Caco-2 (cell line): ENCODE data around the gene ZDHHC7. TPM values are rescaled to one million over a fixed set of nuclear protein-coding genes. Genes with fewer than 3 reads are reported as not detected.

Experiments
- BruUV-seq: library from RNA; stranded (reverse); fragments of 400-500 nt; replicated peaks from 2 replicates; lab custom pipeline; 2021; lab: Mats Ljungman, UMichigan
- CTCF ChIA-PET: fragments of 300-600 bp; sonication (Branson Sonifier 250); formaldehyde crosslinking; loops from one replicate; lab custom pipeline; 2022; ENCODE audit warnings: antibody characterized with exemption; lab: Charles Lee
- POLR2A ChIA-PET: fragments of 300-600 bp; sonication (Branson Sonifier 250); formaldehyde crosslinking; loops from one replicate; lab custom pipeline; 2022; ENCODE audit warnings: antibody characterized with exemption; lab: Charles Lee
- DNase-seq, 2 experiments: peaks; one replicate each; pipeline versions ENCODE4 v3.0.0 to v3.0.0-alpha.2; 2020 to 2022
- H3K27me3 ChIP-seq: replicated peaks from 2 replicates; pipeline ENCODE4 v1.6.0; 2011; ENCODE audit warnings: low read length; ENCODE audit not compliant: control insufficient read depth, insufficient read depth
- H3K36me3 ChIP-seq: 2 replicates; pipeline ENCODE4 v1.5.1; 2011; ENCODE audit warnings: low read length; ENCODE audit not compliant: control insufficient read depth, insufficient read depth
- H3K4me1 ChIP-seq: fragments of 250-450 bp; sonication (Bioruptor Pico); 2 replicates; pipeline ENCODE4 v1.5.1; 2020; ENCODE audit warnings: mild to moderate bottlenecking
- H3K4me3 ChIP-seq: 2 replicates; pipeline ENCODE4 v1.5.1; 2011; ENCODE audit warnings: low read depth, mild to moderate bottlenecking, control low read depth, low read length
- H3K9me3 ChIP-seq: fragments of 250-450 bp; sonication (Bioruptor Pico); 2 replicates; pipeline ENCODE4 v1.5.1; 2020; ENCODE audit warnings: mild to moderate bottlenecking, moderate library complexity
- H3K27ac Mint-ChIP-seq: one replicate; pipeline ENCODE4 v1.8.0; 2022; ENCODE audit warnings: mixed read lengths; ENCODE audit not compliant: unreplicated experiment
- H3K27me3 Mint-ChIP-seq: one replicate; pipeline ENCODE4 v1.8.0; 2022; ENCODE audit warnings: mixed read lengths; ENCODE audit not compliant: insufficient read depth, unreplicated experiment
- H3K36me3 Mint-ChIP-seq: one replicate; pipeline ENCODE4 v1.8.0; 2022; ENCODE audit warnings: mild to moderate bottlenecking, mixed read lengths; ENCODE audit not compliant: insufficient read depth, unreplicated experiment
- H3K4me1 Mint-ChIP-seq: one replicate; pipeline ENCODE4 v1.8.0; 2022; ENCODE audit warnings: low read depth, mixed read lengths; ENCODE audit not compliant: unreplicated experiment
- H3K4me3 Mint-ChIP-seq: one replicate; pipeline ENCODE4 v1.8.0; 2022; ENCODE audit warnings: mild to moderate bottlenecking, moderate library complexity, mixed read lengths; ENCODE audit not compliant: unreplicated experiment
- H3K9me3 Mint-ChIP-seq: one replicate; pipeline ENCODE4 v1.8.0; 2022; ENCODE audit warnings: mixed read lengths; ENCODE audit not compliant: unreplicated experiment
- CTCF ChIP-seq, 2 experiments: fragments of 200-600 bp in 1 of 2; IDR thresholded peaks; 1 replicate in 1 of 2; 2 replicates in 1 of 2; pipeline versions ENCODE4 v1.5.1 to v1.8.0; 2011 to 2022; ENCODE audit warnings: antibody characterized with exemption in 1 of 2, control low read depth in 1 of 2, inconsistent platforms in 1 of 2, low read depth in 1 of 2, low read length in 1 of 2, mild to moderate bottlenecking in 1 of 2, moderate library complexity in 1 of 2; ENCODE audit not compliant: insufficient read depth in 1 of 2, severe bottlenecking in 1 of 2, unreplicated experiment in 1 of 2
- intact Hi-C: fragments of 100-400 bp; cut with micrococcal nuclease; formaldehyde crosslinking; loops from one replicate; pipeline ENCODE4 v1.10.0; 2022; ENCODE audit not compliant: unreplicated experiment
- total RNA-seq: library from RNA; stranded (reverse); gene quantifications from 2 replicates; pipeline ENCODE4 v1.2.3, GENCODE V29; 2022

Gene ZDHHC7
- total RNA-seq, 1 experiment from 2014 or later: 85.7 TPM

GRCh38 chr16:84931506-84931905 lies 79.8 kb downstream of the ZDHHC7 start:
- no TSS peak for BruUV-seq
- no peak for DNase-seq
- no peak for TF ChIP-seq CTCF (IDR thresholded peaks at IDR 0.05; ENCODE audit: insufficient read depth in 1 of 2, low read depth in 1 of 2, low read length in 1 of 2, severe bottlenecking in 1 of 2, unreplicated experiment in 1 of 2)
- Mint-ChIP-seq H3K36me3 (no peaks in the 10 kb centered on the region), H3K9me3 (no peaks in the 10 kb centered on the region), H3K27me3 (no peaks in the 10 kb centered on the region), H3K27ac (no peak overlapping the region), H3K4me1 (no peaks in the 10 kb centered on the region), H3K4me3 (no peak overlapping the region)
- ChIA-PET POLR2A (no interaction called here), CTCF (interaction anchor here (1.9 kb wide), 1 partner anchor 21 kb away, joined by 12 read pairs; no protein-coding TSS in a partner anchor)
- Histone ChIP-seq H3K4me1 (no peaks in the 10 kb centered on the region), H3K9me3 (no peaks in the 10 kb centered on the region; the same call in 1 of the 2 replicates), H3K4me3 (no peak overlapping the region), H3K27me3 (no peaks in the 10 kb centered on the region), H3K36me3 (no peaks in the 10 kb centered on the region)
- intact Hi-C loops: no loop called here

- Mint-ChIP-seq H3K4me1 (no peaks in the 10 kb centered on the region), H3K36me3 (no peaks in the 10 kb centered on the region), H3K27me3 (no peaks in the 10 kb centered on the region), H3K27ac (no peak overlapping the region), H3K4me3 (no peak overlapping the region), H3K9me3 (no peaks in the 10 kb centered on the region)
- POLR2A ChIA-PET: no interaction called here
- Histone ChIP-seq H3K4me3 (no peak overlapping the region), H3K9me3 (no peaks in the 10 kb centered on the region; the same call in 1 of the 2 replicates), H3K4me1 (no peaks in the 10 kb centered on the region), H3K36me3 (no peaks in the 10 kb centered on the region), H3K27me3 (no peaks in the 10 kb centered on the region)
- intact Hi-C loops: no loop called here
- BruUV-seq: no TSS peak
- no peak for TF ChIP-seq CTCF (IDR thresholded peaks at IDR 0.05; ENCODE audit: insufficient read depth in 1 of 2, low read depth in 1 of 2, low read length in 1 of 2, severe bottlenecking in 1 of 2, unreplicated experiment in 1 of 2)
- DNase-seq: no peak
- CTCF ChIA-PET: interaction anchor here (1.9 kb wide), 1 partner anchor 21 kb away, joined by 12 read pairs; no protein-coding TSS in a partner anchor
These were observed 80.2 kb downstream of the ZDHHC7 start for GRCh38 chr16:84931107-84931494.

GRCh38 chr16:84930298-84931106 lies 80.8 kb downstream of the ZDHHC7 start:
- POLR2A ChIA-PET: no interaction called here
- H3K4me1 ChIP-seq: peaks cover under 1% of the 10 kb centered on the region; the same call in 1 of the 2 replicates
- no peaks in the 10 kb centered on the region; the same call in 1 of the 2 replicates for H3K9me3 ChIP-seq
- Mint-ChIP-seq H3K9me3 (no peaks in the 10 kb centered on the region), H3K4me1 (no peaks in the 10 kb centered on the region), H3K27me3 (no peaks in the 10 kb centered on the region), H3K27ac (no peak overlapping the region), H3K36me3 (no peaks in the 10 kb centered on the region), H3K4me3 (no peak overlapping the region)
- no peaks in the 10 kb centered on the region for H3K27me3 ChIP-seq
- no TSS peak for BruUV-seq
- TF ChIP-seq CTCF (IDR thresholded peaks at IDR 0.05; ENCODE audit: insufficient read depth in 1 of 2, low read depth in 1 of 2, low read length in 1 of 2, severe bottlenecking in 1 of 2, unreplicated experiment in 1 of 2): no peak
- no peaks in the 10 kb centered on the region for H3K36me3 ChIP-seq
- intact Hi-C loops: no loop called here
- DNase-seq: no peak
- no peak overlapping the region for H3K4me3 ChIP-seq
- CTCF ChIA-PET: interaction anchor here (1.9 kb wide), 1 partner anchor 22 kb away, joined by 12 read pairs; no protein-coding TSS in a partner anchor
